ENCODE data around the gene PCDHGA7.
"Not testable (repeated sequence)": the region's sequence is repeated elsewhere in the genome, so short reads cannot be mapped to it uniquely, and the experiment has no call there.

Gene PCDHGA7

DNA sequence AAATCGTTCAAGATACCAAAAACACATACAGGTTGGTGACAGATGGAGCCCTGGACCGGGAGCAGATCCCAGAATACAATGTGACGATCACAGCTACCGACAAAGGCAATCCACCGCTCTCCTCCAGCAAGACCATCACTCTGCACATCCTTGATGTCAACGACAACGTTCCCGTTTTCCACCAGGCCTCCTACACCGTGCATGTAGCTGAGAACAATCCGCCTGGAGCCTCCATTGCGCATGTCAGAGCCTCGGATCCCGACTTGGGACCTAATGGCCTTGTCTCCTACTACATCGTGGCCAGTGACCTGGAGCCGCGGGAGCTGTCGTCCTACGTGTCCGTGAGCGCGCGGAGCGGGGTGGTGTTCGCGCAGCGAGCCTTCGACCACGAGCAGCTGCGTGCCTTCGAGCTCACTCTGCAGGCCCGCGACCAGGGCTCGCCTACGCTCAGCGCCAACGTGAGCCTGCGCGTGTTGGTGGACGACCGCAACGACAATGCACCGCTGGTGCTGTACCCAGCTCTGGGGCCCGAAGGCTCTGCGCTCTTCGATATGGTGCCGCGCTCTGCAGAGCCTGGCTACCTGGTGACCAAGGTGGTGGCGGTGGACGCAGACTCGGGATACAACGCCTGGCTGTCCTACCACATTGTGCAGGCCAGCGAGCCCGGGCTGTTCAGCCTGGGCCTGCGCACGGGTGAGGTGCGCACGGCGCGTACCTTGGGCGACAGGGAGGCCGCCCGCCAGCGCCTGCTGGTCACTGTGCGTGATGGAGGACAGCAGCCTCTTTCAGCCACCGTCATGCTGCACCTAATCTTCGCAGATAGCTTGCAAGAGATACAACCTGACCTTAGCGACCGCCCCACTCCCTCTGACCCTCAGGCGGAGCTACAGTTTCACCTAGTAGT lies 10.7 kb upstream of the PCDHGA7 start:
- Histone ChIP-seq H3K9ac (ENCODE audit: low read length) (no peak overlapping the region), H3K27me3 (ENCODE audit: control insufficient read depth, insufficient read depth, low read length) (peaks cover 24% of the 10 kb centered on the region), H3K9me3 (ENCODE audit: control insufficient read depth, low read length) (peaks cover 18% of the 10 kb centered on the region), H3K36me3 (ENCODE audit: control insufficient read depth, insufficient read depth, low read length) (no peaks in the 10 kb centered on the region), H3K4me1 (ENCODE audit: control insufficient read depth, insufficient read depth, low read length) (no peaks in the 10 kb centered on the region), H3K4me3 (ENCODE audit: low read length) (no peak overlapping the region)

DNA sequence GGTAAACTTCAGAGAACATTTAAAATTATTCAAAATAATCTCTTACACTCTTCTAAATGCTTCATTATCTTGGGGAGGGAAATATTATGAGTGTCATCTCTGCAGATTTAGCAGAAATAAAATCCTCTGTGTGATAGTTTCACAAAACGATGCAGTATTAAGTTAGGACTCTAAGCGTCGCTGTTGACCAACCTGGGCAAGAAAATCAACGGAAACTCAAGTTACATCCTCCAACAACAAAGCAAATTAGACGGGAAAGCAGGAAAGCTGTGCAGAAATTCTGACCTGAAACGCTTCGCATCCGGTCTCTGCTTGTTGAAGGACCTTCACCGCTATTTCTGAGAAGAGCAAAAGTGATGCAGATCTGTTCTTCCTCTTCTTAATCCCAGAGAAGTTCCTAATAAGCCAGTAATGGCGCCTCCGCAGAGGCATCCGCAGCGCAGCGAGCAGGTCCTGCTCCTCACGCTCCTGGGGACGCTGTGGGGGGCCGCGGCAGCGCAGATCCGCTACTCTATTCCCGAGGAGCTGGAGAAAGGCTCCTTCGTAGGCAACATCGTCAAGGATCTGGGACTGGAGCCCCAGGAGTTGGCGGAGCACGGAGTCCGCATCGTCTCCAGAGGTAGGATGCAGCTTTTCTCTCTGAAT lies 8.7 kb upstream of the PCDHGA7 start, which contains the start of gene PCDHGA6:
Gene PCDHGA6 (plus strand): TSS at position 219 of the 645 bp plus-strand sequence. CDS start 193 bp downstream, at position 412.
- Histone ChIP-seq H3K27me3 (ENCODE audit: control insufficient read depth, insufficient read depth, low read length) (peaks cover 24% of the 10 kb centered on the region), H3K4me1 (ENCODE audit: control insufficient read depth, insufficient read depth, low read length) (no peaks in the 10 kb centered on the region), H3K4me3 (ENCODE audit: low read length) (no peak within 1 kb of the TSS), H3K36me3 (ENCODE audit: control insufficient read depth, insufficient read depth, low read length) (no peaks in the 10 kb centered on the region), H3K9me3 (ENCODE audit: control insufficient read depth, low read length) (peaks cover 18% of the 10 kb centered on the region), H3K9ac (ENCODE audit: low read length) (no peak within 1 kb of the TSS)

DNA sequence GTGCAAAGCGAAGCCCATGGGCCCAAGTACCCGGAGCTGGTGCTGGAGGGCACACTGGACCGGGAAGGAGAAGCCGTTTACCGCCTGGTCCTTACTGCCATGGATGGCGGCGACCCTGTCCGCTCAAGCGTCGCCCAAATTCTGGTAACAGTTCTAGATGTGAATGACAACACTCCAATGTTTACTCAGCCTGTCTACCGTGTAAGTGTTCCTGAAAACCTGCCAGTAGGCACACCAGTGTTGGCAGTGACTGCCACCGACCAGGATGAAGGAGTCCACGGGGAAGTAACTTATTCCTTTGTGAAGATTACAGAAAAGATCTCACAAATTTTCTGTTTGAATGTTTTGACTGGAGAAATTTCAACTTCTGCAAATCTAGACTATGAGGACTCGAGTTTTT lies 7.9 kb upstream of the PCDHGA7 start:
- no peak overlapping the region for H3K4me3 ChIP-seq (ENCODE audit: low read length)
- no peaks in the 10 kb centered on the region for H3K36me3 ChIP-seq (ENCODE audit: control insufficient read depth, insufficient read depth, low read length)
- H3K27me3 ChIP-seq (ENCODE audit: control insufficient read depth, insufficient read depth, low read length): peaks cover 24% of the 10 kb centered on the region
- no peaks in the 10 kb centered on the region for H3K4me1 ChIP-seq (ENCODE audit: control insufficient read depth, insufficient read depth, low read length)
- H3K9me3 ChIP-seq (ENCODE audit: control insufficient read depth, low read length): peaks cover 18% of the 10 kb centered on the region
- H3K9ac ChIP-seq (ENCODE audit: low read length): no peak overlapping the region

DNA sequence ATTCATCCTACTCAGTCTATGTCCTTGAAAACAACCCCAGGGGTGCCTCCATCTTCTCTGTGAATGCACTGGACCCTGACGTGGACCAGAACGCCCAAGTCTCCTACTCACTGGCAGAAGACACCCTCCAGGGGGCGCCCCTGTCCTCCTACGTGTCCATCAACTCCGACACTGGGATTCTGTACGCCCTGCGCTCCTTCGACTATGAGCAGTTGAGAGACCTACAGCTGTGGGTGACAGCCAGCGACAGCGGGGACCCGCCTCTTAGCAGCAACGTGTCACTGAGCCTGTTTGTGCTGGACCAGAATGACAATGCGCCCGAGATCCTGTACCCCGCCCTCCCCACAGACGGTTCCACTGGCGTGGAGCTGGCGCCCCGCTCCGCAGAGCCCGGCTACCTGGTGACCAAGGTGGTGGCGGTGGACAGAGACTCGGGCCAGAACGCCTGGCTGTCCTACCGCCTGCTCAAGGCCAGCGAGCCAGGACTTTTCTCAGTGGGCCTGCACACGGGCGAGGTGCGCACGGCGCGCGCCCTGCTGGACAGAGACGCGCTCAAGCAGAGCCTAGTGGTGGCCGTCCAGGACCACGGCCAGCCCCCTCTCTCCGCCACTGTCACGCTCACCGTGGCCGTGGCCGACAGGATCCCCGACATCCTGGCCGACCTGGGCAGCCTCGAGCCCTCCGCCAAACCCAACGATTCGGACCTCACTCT lies 6.9 kb upstream of the PCDHGA7 start:
- not testable (repeated sequence) for H3K9ac ChIP-seq (ENCODE audit: low read length); H3K4me1 ChIP-seq (ENCODE audit: control insufficient read depth, insufficient read depth, low read length); H3K4me3 ChIP-seq (ENCODE audit: low read length); H3K36me3 ChIP-seq (ENCODE audit: control insufficient read depth, insufficient read depth, low read length)
- Histone ChIP-seq H3K27me3 (ENCODE audit: control insufficient read depth, insufficient read depth, low read length) (peaks cover 17% of the 10 kb centered on the region), H3K9me3 (ENCODE audit: control insufficient read depth, low read length) (peaks cover 18% of the 10 kb centered on the region)

DNA sequence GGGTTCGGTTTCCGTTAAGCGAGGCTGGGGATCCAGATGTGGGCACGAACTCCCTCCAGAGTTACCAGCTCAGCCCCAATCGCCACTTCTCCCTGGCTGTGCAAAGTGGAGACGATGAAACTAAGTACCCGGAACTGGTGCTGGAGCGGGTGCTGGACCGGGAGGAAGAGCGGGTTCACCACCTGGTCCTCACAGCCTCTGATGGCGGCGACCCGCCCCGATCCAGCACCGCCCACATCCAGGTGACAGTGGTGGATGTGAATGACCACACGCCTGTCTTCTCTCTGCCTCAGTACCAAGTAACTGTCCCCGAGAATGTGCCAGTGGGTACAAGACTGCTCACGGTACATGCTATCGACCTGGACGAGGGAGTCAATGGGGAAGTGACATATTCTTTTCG lies 803 bp downstream of the PCDHGA7 start:
- no peaks in the 10 kb centered on the region for H3K36me3 ChIP-seq (ENCODE audit: control insufficient read depth, insufficient read depth, low read length)
- H3K9ac ChIP-seq (ENCODE audit: low read length): no peak overlapping the region
- H3K9me3 ChIP-seq (ENCODE audit: control insufficient read depth, low read length): peaks cover 17% of the 10 kb centered on the region
- peaks cover 17% of the 10 kb centered on the region for H3K27me3 ChIP-seq (ENCODE audit: control insufficient read depth, insufficient read depth, low read length)
- no peak overlapping the region for H3K4me3 ChIP-seq (ENCODE audit: low read length)
- no peaks in the 10 kb centered on the region for H3K4me1 ChIP-seq (ENCODE audit: control insufficient read depth, insufficient read depth, low read length)

DNA sequence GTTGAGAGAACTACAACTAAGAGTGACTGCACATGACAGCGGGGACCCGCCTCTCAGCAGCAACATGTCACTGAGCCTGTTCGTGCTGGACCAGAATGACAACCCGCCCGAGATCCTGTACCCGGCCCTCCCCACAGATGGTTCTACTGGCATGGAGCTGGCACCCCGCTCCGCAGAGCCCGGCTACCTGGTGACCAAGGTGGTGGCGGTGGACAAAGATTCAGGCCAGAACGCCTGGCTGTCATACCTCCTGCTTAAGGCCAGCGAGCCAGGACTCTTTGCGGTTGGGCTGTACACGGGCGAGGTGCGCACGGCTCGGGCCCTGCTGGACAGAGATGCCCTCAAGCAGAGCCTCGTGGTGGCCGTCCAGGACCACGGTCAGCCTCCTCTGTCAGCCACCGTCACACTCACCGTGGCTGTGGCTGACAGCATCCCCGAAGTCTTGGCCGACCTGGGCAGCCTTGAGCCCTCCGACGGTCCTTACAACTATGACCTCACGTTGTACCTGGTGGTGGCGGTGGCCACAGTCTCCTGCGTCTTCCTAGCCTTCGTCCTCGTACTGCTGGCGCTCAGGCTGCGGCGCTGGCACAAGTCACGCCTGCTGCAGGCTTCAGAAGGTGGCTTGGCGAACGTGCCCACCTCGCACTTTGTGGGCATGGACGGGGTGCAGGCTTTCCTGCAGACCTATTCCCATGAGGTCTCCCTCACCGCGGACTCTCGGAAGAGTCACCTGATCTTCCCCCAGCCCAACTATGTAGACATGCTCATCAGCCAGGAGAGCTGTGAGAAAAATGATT lies 2.1 kb downstream of the PCDHGA7 start:
- H3K27me3 ChIP-seq (ENCODE audit: control insufficient read depth, insufficient read depth, low read length): peaks cover 28% of the 10 kb centered on the region
- H3K9me3 ChIP-seq (ENCODE audit: control insufficient read depth, low read length): peaks cover 23% of the 10 kb centered on the region
- H3K36me3 ChIP-seq (ENCODE audit: control insufficient read depth, insufficient read depth, low read length): no peaks in the 10 kb centered on the region
- no peak overlapping the region for H3K4me3 ChIP-seq (ENCODE audit: low read length)
- H3K4me1 ChIP-seq (ENCODE audit: control insufficient read depth, insufficient read depth, low read length): no peaks in the 10 kb centered on the region
- no peak overlapping the region for H3K9ac ChIP-seq (ENCODE audit: low read length)

DNA sequence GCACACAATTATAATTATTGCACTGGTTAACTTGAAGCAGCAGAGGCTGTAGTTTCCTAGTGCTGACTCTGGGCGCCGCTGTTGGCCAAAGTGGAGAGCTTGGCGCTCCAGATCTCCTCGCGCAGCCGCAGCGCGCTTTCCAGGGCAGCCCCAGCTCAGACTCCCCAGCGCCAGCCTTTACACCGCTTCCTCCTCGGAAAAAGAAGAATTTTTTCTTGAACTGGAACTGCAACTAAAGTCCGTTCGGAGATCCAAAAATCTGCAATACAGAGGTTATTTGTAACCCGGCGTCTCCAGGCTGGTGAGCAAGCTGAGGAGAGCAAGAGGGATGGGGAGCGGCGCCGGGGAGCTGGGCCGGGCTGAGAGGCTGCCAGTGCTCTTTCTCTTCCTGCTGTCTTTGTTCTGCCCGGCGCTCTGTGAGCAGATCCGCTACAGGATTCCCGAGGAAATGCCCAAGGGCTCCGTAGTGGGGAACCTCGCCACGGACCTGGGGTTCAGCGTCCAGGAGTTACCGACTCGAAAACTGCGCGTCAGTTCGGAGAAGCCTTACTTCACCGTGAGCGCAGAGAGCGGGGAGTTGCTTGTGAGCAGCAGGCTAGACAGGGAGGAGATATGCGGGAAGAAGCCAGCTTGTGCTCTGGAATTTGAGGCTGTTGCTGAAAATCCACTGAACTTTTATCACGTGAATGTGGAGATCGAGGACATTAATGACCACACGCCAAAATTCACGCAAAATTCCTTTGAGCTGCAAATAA lies 5.2 kb downstream of the PCDHGA7 start, which contains the start of gene PCDHGB4:
Gene PCDHGB4 (plus strand): TSS at position 142 of the 755 bp plus-strand sequence. CDS start 187 bp downstream, at position 329.
- not testable (repeated sequence) for H3K4me1 ChIP-seq (ENCODE audit: control insufficient read depth, insufficient read depth, low read length); H3K4me3 ChIP-seq (ENCODE audit: low read length); H3K9ac ChIP-seq (ENCODE audit: low read length); H3K36me3 ChIP-seq (ENCODE audit: control insufficient read depth, insufficient read depth, low read length)
- peaks cover 23% of the 10 kb centered on the region for H3K9me3 ChIP-seq (ENCODE audit: control insufficient read depth, low read length)
- H3K27me3 ChIP-seq (ENCODE audit: control insufficient read depth, insufficient read depth, low read length): peaks cover 27% of the 10 kb centered on the region

DNA sequence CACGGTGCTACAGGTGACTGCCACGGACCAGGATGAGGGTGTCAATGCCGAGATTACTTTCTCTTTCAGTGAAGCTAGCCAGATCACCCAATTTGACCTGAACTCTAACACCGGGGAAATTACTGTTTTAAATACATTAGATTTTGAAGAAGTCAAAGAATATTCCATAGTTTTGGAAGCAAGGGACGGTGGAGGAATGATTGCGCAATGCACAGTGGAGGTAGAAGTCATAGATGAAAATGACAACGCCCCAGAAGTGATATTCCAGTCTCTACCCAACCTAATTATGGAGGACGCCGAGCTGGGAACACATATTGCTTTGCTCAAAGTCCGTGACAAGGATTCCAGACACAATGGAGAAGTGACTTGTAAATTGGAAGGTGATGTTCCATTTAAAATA lies 6.1 kb downstream of the PCDHGA7 start:
- peaks cover 14% of the 10 kb centered on the region for H3K9me3 ChIP-seq (ENCODE audit: control insufficient read depth, low read length)
- peaks cover 20% of the 10 kb centered on the region for H3K27me3 ChIP-seq (ENCODE audit: control insufficient read depth, insufficient read depth, low read length)
- no peaks in the 10 kb centered on the region for H3K4me1 ChIP-seq (ENCODE audit: control insufficient read depth, insufficient read depth, low read length)
- no peak overlapping the region for H3K9ac ChIP-seq (ENCODE audit: low read length)
- no peak overlapping the region for H3K4me3 ChIP-seq (ENCODE audit: low read length)
- H3K36me3 ChIP-seq (ENCODE audit: control insufficient read depth, insufficient read depth, low read length): no peaks in the 10 kb centered on the region

DNA sequence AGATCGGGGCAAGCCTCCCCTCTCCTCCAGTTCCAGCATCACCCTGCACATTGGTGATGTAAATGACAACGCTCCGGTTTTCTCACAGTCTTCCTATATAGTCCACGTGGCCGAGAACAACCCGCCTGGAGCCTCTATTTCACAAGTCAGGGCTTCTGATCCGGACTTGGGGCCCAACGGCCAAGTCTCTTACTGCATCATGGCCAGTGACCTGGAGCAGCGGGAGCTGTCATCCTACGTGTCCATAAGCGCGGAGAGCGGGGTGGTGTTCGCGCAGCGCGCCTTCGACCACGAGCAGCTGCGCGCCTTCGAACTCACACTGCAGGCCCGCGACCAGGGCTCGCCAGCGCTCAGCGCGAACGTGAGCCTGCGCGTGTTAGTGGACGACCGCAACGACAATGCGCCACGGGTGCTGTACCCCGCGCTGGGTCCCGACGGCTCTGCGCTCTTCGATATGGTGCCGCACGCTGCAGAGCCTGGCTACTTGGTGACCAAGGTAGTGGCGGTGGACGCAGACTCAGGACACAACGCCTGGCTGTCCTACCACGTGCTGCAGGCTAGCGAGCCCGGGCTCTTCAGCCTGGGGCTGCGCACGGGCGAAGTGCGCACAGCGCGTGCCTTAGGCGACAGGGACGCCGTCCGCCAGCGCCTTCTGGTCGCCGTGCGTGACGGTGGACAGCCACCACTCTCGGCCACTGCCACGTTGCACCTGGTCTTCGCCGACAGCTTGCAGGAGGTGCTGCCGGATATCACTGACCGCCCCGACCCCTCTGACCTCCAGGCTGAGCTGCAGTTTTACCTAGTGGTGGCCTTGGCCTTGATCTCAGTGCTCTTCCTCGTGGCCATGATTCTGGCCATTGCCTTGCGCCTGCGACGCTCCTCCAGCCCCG lies 6.9 kb downstream of the PCDHGA7 start:
- Histone ChIP-seq H3K36me3 (ENCODE audit: control insufficient read depth, insufficient read depth, low read length) (no peaks in the 10 kb centered on the region), H3K4me1 (ENCODE audit: control insufficient read depth, insufficient read depth, low read length) (no peaks in the 10 kb centered on the region), H3K9me3 (ENCODE audit: control insufficient read depth, low read length) (peaks cover 12% of the 10 kb centered on the region), H3K9ac (ENCODE audit: low read length) (no peak overlapping the region), H3K27me3 (ENCODE audit: control insufficient read depth, insufficient read depth, low read length) (peaks cover 16% of the 10 kb centered on the region), H3K4me3 (ENCODE audit: low read length) (no peak overlapping the region)

DNA sequence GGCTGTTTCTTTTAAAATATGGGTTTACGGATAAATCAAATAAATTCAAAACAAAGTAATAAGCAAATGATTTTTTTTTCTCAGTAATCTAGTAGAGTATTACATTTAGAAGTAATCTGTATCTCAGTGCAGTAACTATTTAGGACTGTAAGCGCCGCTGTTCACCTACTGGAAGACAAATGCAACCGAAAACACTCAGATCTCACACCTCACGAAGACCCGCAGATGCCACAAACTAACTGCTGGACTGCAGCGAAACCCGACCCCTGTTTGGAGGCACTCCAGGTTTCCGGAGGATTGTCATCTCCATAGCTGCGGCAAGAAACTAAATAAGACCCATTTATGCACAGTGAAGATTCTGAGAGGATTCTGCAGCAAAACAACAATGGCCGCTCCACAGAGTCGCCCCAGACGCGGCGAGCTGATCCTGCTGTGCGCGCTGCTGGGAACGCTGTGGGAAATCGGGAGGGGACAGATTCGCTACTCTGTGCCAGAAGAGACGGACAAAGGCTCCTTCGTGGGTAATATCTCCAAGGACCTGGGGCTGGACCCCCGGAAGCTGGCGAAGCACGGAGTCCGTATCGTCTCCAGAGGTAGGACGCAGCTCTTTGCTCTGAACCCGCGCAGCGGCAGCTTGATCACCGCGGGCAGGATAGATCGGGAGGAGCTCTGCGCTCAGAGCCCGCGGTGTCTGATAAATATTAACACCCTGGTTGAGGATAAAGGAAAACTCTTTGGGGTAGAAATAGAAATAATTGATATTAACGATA lies 10.1 kb downstream of the PCDHGA7 start, which contains the start of gene PCDHGA8:
Gene PCDHGA8 (plus strand): TSS at position 205 of the 770 bp plus-strand sequence. CDS start 181 bp downstream, at position 386.
- Histone ChIP-seq H3K4me1 (ENCODE audit: control insufficient read depth, insufficient read depth, low read length) (no peaks in the 10 kb centered on the region), H3K36me3 (ENCODE audit: control insufficient read depth, insufficient read depth, low read length) (no peaks in the 10 kb centered on the region), H3K27me3 (ENCODE audit: control insufficient read depth, insufficient read depth, low read length) (peaks cover 16% of the 10 kb centered on the region), H3K9ac (ENCODE audit: low read length) (no peak within 1 kb of the TSS), H3K4me3 (ENCODE audit: low read length) (no peak within 1 kb of the TSS), H3K9me3 (ENCODE audit: control insufficient read depth, low read length) (peaks cover 17% of the 10 kb centered on the region)

All from mucosa of stomach (tissue), 1 donor.